Activated CD4-positive, alpha-beta T cell treated with anti-CD3 and anti-CD28 coated beads, Interleukin-2, amount 50 U/mL, for 48 hours (primary cell): ENCODE measurements around the gene CCR1.
"Not testable (repeated sequence)": the region's sequence is repeated elsewhere in the genome, so short reads cannot be mapped to it uniquely, and the experiment has no call there.

ENCODE experiments used
- DNase-seq, 2 experiments: peaks; one replicate each; pipeline ENCODE4 v3.0.0-alpha.2; 2020

The CCR1 gene

GRCh38 chr3:46163556-46164041 lies 44.5 kb downstream of the CCR1 start:
- no peak for DNase-seq

- DNase-seq = no peak
Measured at GRCh38 chr3:46162975-46163555, 45.0 kb downstream of the CCR1 start.

GRCh38 chr3:46157685-46158084 lies 50.4 kb downstream of the CCR1 start:
- DNase-seq = not testable (repeated sequence)

- DNase-seq = no peak
Measured at GRCh38 chr3:46154311-46154710, 53.8 kb downstream of the CCR1 start.
